Upper lobe of left lung (tissue), 6 donors: ENCODE measurements around the gene ABHD14A. TPM values are rescaled to one million over a fixed set of nuclear protein-coding genes. Genes with fewer than 3 reads are reported as not detected.
A peak's percentile ranks its signal among the peaks of the same experiment; 100 is the strongest.

Experiments
- ATAC-seq, 2 donors: fragments of 200-7000 bp; cut with Tn5 transposase; one replicate each; pipeline ENCODE4 v1.9.1; 2022; ENCODE audit warnings: mild to moderate bottlenecking in 2 of 2, moderate library complexity in 2 of 2; ENCODE audit not compliant: low FRiP score in 2 of 2
- DNase-seq, 2 donors: peaks; one replicate each; pipeline ENCODE4 v3.0.0-alpha.2; 2019 to 2020
- H3K27ac ChIP-seq, 4 donors: fragments of 200-600 bp; sonication (generic); one replicate each; pipeline ENCODE4 v1.5.1; 2016 to 2019
- H3K27me3 ChIP-seq, 4 donors: fragments of 200-600 bp; sonication (generic); one replicate each; pipeline ENCODE4 v1.5.1; 2017 to 2019
- H3K36me3 ChIP-seq, 4 donors: fragments of 200-600 bp; sonication (generic); one replicate each; pipeline ENCODE4 v1.5.1; 2016 to 2019
- H3K4me1 ChIP-seq, 4 donors: fragments of 200-600 bp; sonication (generic); one replicate each; pipeline ENCODE4 v1.5.1; 2018 to 2019
- H3K4me3 ChIP-seq, 4 donors: fragments of 200-600 bp; sonication (generic); one replicate each; pipeline ENCODE4 v1.5.1; 2017 to 2019; ENCODE audit warnings: mild to moderate bottlenecking in 2 of 4, moderate library complexity in 1 of 4
- H3K9me3 ChIP-seq, 4 donors: fragments of 200-600 bp; sonication (generic); one replicate each; pipeline ENCODE4 v1.5.1; 2018 to 2019
- CTCF ChIP-seq, 6 experiments: fragments of 450-650 bp in 4 of 6; fragments of 200-600 bp in 2 of 6; sonication (generic) in 2 of 6; IDR thresholded peaks; one replicate each; pipeline ENCODE4 v1.5.1; 2016 to 2019; ENCODE audit warnings: antibody characterized with exemption in 6 of 6
- EP300 ChIP-seq, 4 donors: sonication (generic); formaldehyde crosslinking; IDR thresholded peaks; one replicate each; pipeline ENCODE4 v1.5.1; 2017; ENCODE audit warnings: antibody characterized with exemption in 4 of 4, control low read depth in 2 of 4
- POLR2A ChIP-seq, 4 donors: fragments of 450-650 bp; IDR thresholded peaks; one replicate each; pipeline ENCODE4 v1.5.1; 2016 to 2017; ENCODE audit warnings: antibody characterized with exemption in 4 of 4, mild to moderate bottlenecking in 2 of 4
- POLR2AphosphoS5 ChIP-seq, 2 donors: sonication (generic); formaldehyde crosslinking; IDR thresholded peaks; one replicate each; pipeline ENCODE4 v1.5.1; 2017; ENCODE audit warnings: antibody characterized with exemption in 2 of 2
- WGBS, 2 donors: methylation state at CpG; one replicate each; pipeline ENCODE4 v1.1.5; 2017 to 2018; 5-methylcytosine and 5-hydroxymethylcytosine counted together
- total RNA-seq, 6 donors: library from RNA; depleted of rRNA in 4 of 6; stranded (reverse); fragments of >200 nt in 4 of 6; gene quantifications; one replicate each; pipeline versions ENCODE4 v1.1.0 to v1.2.1, GENCODE V29; 2016 to 2021
- donor health status: DM: no; HTN: no; CAD: no; lungs with moderate emphysema.
- donor health status: DM: no; HTN: yes; CAD: no; lungs with severe emphysema.

Gene ABHD14A
- total RNA-seq, 6 donors from 2014 or later: 15.7 to 44.5 (median 26.3) TPM

GRCh38 chr3:52006017-52006819, 31.4 kb downstream of the ABHD14A start:
- ATAC-seq (no peak), DNase-seq (no peak)
- Histone ChIP-seq H3K36me3 (no peaks in the 10 kb centered on the region), H3K4me3 (no peak overlapping the region), H3K4me1 (peaks cover 19 to 35% (median 26%) of the 10 kb centered on the region in 4 donors), H3K27ac (peak overlapping the region; percentile 71 to 86 (median 78)), H3K9me3 (no peaks in the 10 kb centered on the region), H3K27me3 (no peaks in the 10 kb centered on the region)
- 30 to 40% methylated on average over 2 to 6 of the region's 8 CpGs for WGBS, 2 donors
- no peak for TF ChIP-seq CTCF (IDR thresholded peaks at IDR 0.05)
- no peak for TF ChIP-seq EP300 (IDR thresholded peaks at IDR 0.05)
- no peak for TF ChIP-seq POLR2A (IDR thresholded peaks at IDR 0.05)

GRCh38 chr3:52006820-52007133, 31.9 kb downstream of the ABHD14A start:
- Histone ChIP-seq H3K36me3 (no peaks in the 10 kb centered on the region), H3K27me3 (no peaks in the 10 kb centered on the region), H3K9me3 (no peaks in the 10 kb centered on the region), H3K4me1 (peaks cover 15 to 30% (median 21%) of the 10 kb centered on the region in 4 donors), H3K27ac (peak overlapping the region in 2 of 4 donors; percentile 76 to 86), H3K4me3 (no peak overlapping the region)
- no peak for DNase-seq
- ATAC-seq: no peak
- no peak for TF ChIP-seq CTCF (IDR thresholded peaks at IDR 0.05)
- no peak for TF ChIP-seq POLR2AphosphoS5 (IDR thresholded peaks at IDR 0.05)
- TF ChIP-seq POLR2A (IDR thresholded peaks at IDR 0.05): no peak
- no peak for TF ChIP-seq EP300 (IDR thresholded peaks at IDR 0.05)
- 87% methylated on average over 6 of the region's 6 CpGs; no CpG with 5 or more reads in 1 of the 2 donors for WGBS, 2 donors

DNA sequence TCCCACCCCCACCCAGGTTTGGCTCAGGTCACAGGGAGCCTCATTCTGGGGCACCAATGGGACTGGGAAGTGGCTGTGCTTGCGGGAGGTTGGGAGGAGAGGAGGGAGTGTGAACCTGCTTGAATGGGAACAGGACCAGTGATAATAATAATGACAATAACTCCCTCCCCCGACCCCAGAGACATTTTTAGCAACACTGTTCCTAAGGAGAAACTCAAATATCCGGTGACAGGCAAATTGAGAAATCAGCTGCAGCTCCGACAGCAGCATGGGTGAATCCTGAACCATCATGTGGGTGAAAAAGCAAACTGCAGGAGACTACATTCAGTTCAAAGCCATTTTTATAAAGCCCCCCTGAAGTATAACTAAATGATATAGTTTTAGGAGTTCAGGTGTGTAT, 32.4 kb downstream of the ABHD14A start:
- Histone ChIP-seq H3K27me3 (no peaks in the 10 kb centered on the region), H3K9me3 (no peaks in the 10 kb centered on the region), H3K27ac (peak overlapping the region in 2 of 4 donors; percentile 30 to 76), H3K4me1 (peaks cover 18 to 29% (median 23%) of the 10 kb centered on the region in 4 donors), H3K4me3 (no peak overlapping the region), H3K36me3 (no peaks in the 10 kb centered on the region)
- 68 to 69% methylated on average over 4 of the region's 4 CpGs for WGBS, 2 donors
- no peak for DNase-seq
- TF ChIP-seq POLR2A (IDR thresholded peaks at IDR 0.05) (no peak), POLR2AphosphoS5 (IDR thresholded peaks at IDR 0.05) (no peak), EP300 (IDR thresholded peaks at IDR 0.05) (no peak), CTCF (IDR thresholded peaks at IDR 0.05) (no peak)
- no peak for ATAC-seq

DNA sequence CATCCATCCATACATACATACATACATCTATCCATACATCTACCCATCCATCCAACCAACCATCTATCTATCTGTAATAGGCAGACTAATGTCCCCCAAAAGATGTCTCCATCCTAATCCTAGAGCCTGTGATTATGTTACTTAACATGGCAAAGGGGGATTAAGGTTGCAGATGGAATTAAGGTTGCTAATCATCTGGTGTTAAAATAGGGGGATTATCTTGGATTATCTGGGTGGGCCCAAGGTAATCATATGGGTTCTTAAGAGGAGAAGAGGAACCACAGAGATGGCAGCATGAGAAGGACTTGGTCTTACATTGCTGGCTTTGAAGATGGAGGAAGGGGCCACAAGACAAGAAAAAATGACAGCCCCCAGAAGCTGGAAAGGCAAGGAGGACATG, 35.6 kb downstream of the ABHD14A start:
- H3K27me3 ChIP-seq: no peaks in the 10 kb centered on the region
- no peaks in the 10 kb centered on the region for H3K9me3 ChIP-seq
- ATAC-seq: no peak
- DNase-seq: no peak
- H3K4me3 ChIP-seq: no peak overlapping the region
- H3K36me3 ChIP-seq: no peaks in the 10 kb centered on the region
- TF ChIP-seq POLR2A (IDR thresholded peaks at IDR 0.05): no peak
- no peak for TF ChIP-seq CTCF (IDR thresholded peaks at IDR 0.05)
- no peak for TF ChIP-seq EP300 (IDR thresholded peaks at IDR 0.05)
- no peak for TF ChIP-seq POLR2AphosphoS5 (IDR thresholded peaks at IDR 0.05)
- no peak overlapping the region for H3K27ac ChIP-seq
- H3K4me1 ChIP-seq: peaks cover 17 to 32% (median 25%) of the 10 kb centered on the region in 4 donors

GRCh38 chr3:52012699-52013098, 37.8 kb downstream of the ABHD14A start:
- DNase-seq (no peak), ATAC-seq (peak in 1 of 2 donors; percentile 5)
- H3K27ac ChIP-seq: peak overlapping the region; percentile 2 to 85 (median 70)
- no peaks in the 10 kb centered on the region for H3K36me3 ChIP-seq
- H3K9me3 ChIP-seq: no peaks in the 10 kb centered on the region
- TF ChIP-seq EP300 (IDR thresholded peaks at IDR 0.05) (peak in 3 of 4 donors; percentile 65 to 98 (median 96)), CTCF (IDR thresholded peaks at IDR 0.05) (no peak), POLR2A (IDR thresholded peaks at IDR 0.05) (no peak), POLR2AphosphoS5 (IDR thresholded peaks at IDR 0.05) (peak; percentile 95)
- no peaks in the 10 kb centered on the region for H3K27me3 ChIP-seq
- H3K4me3 ChIP-seq: no peak overlapping the region
- H3K4me1 ChIP-seq: peaks cover 8 to 30% (median 13%) of the 10 kb centered on the region in 4 donors
- WGBS, 2 donors: 38 to 63% methylated on average over 7 of the region's 7 CpGs
